Trophoblast cell (in vitro differentiated cells and primary cell): ENCODE measurements around the gene EGFR.

Experiments
- DNase-seq, 2 donors: peaks; one replicate each; pipeline ENCODE4 v3.0.0-alpha.2; 2016
- H2AFZ ChIP-seq: 2 replicates; pipeline ENCODE4 v1.6.1; 2013; ENCODE audit warnings: low read length, moderate library complexity, mild to moderate bottlenecking; ENCODE audit not compliant: insufficient read depth, poor library complexity
- H2AK5ac ChIP-seq: 2 replicates; pipeline ENCODE4 v1.6.1; 2013; ENCODE audit warnings: mild to moderate bottlenecking, low read length
- H2BK120ac ChIP-seq: 2 replicates; pipeline ENCODE4 v1.6.1; 2013; ENCODE audit warnings: low read length, mild to moderate bottlenecking, moderate library complexity; ENCODE audit not compliant: insufficient read depth, poor library complexity
- H2BK12ac ChIP-seq: 2 replicates; pipeline ENCODE4 v1.6.1; 2013; ENCODE audit warnings: mild to moderate bottlenecking, low read length, moderate library complexity
- H2BK5ac ChIP-seq: 2 replicates; pipeline ENCODE4 v1.6.1; 2013; ENCODE audit warnings: low read length, low read depth, moderate library complexity, mild to moderate bottlenecking; ENCODE audit not compliant: poor library complexity
- H3K14ac ChIP-seq: 2 replicates; pipeline ENCODE4 v1.6.1; 2013; ENCODE audit warnings: mild to moderate bottlenecking, low read length
- H3K18ac ChIP-seq: 2 replicates; pipeline ENCODE4 v1.6.1; 2013; ENCODE audit warnings: mild to moderate bottlenecking, low read length
- H3K23ac ChIP-seq: 2 replicates; pipeline ENCODE4 v1.6.1; 2013; ENCODE audit warnings: low read length
- H3K27ac ChIP-seq: 2 replicates; pipeline ENCODE4 v1.5.1; 2013; ENCODE audit warnings: low read depth, mild to moderate bottlenecking, inconsistent platforms, low read length, moderate library complexity
- H3K27me3 ChIP-seq: 2 replicates; pipeline ENCODE4 v1.6.1; 2013; ENCODE audit warnings: inconsistent platforms, mild to moderate bottlenecking, low read length, moderate library complexity; ENCODE audit not compliant: insufficient read depth
- H3K36me3 ChIP-seq, 2 experiments: 1 replicate in 1 of 2; 2 replicates in 1 of 2; pipeline ENCODE4 v1.6.1; 2013; ENCODE audit warnings: low read length in 2 of 2, mild to moderate bottlenecking in 2 of 2, moderate library complexity in 1 of 2; ENCODE audit not compliant: insufficient read depth in 2 of 2, control insufficient read depth in 1 of 2
- H3K4ac ChIP-seq: 2 replicates; pipeline ENCODE4 v1.6.1; 2013; ENCODE audit warnings: low read depth, mild to moderate bottlenecking, low read length, moderate library complexity
- H3K4me1 ChIP-seq, 2 experiments: 1 replicate in 1 of 2; 2 replicates in 1 of 2; pipeline ENCODE4 v1.6.1; 2013; ENCODE audit warnings: low read length in 2 of 2, mild to moderate bottlenecking in 2 of 2, moderate library complexity in 1 of 2; ENCODE audit not compliant: insufficient read depth in 2 of 2, control insufficient read depth in 1 of 2
- H3K4me2 ChIP-seq: 2 replicates; pipeline ENCODE4 v1.6.1; 2013; ENCODE audit warnings: inconsistent platforms, mild to moderate bottlenecking, low read length, moderate library complexity
- H3K4me3 ChIP-seq: 2 replicates; pipeline ENCODE4 v1.5.1; 2013; ENCODE audit warnings: mild to moderate bottlenecking, low read depth, low read length, inconsistent platforms
- H3K79me1 ChIP-seq: one replicate; pipeline ENCODE4 v1.6.1; 2013; ENCODE audit warnings: low read length
- H3K79me2 ChIP-seq: 2 replicates; pipeline ENCODE4 v1.6.1; 2013; ENCODE audit warnings: low read length, mild to moderate bottlenecking; ENCODE audit not compliant: control insufficient read depth, insufficient read depth, poor library complexity
- H3K9ac ChIP-seq: 2 replicates; pipeline ENCODE4 v1.6.1; 2013; ENCODE audit warnings: mild to moderate bottlenecking, low read length
- H3K9me3 ChIP-seq: 2 replicates; pipeline ENCODE4 v1.6.1; 2013; ENCODE audit warnings: low read depth, mild to moderate bottlenecking, control low read depth, inconsistent platforms, low read length; ENCODE audit not compliant: insufficient read depth
- H4K12ac ChIP-seq: 2 replicates; pipeline ENCODE4 v1.6.1; 2013; ENCODE audit warnings: low read depth, mild to moderate bottlenecking, low read length, moderate library complexity
- H4K8ac ChIP-seq: 2 replicates; pipeline ENCODE4 v1.6.1; 2013; ENCODE audit warnings: low read depth, mild to moderate bottlenecking, low read length, moderate library complexity
- H4K91ac ChIP-seq: one replicate; pipeline ENCODE4 v1.6.1; 2013; ENCODE audit warnings: low read depth, mild to moderate bottlenecking, low read length, moderate library complexity
- WGBS: extraction: QIAGEN DNeasy Blood & Tissue Kit; methylation state at CpG from one replicate; pipeline ENCODE4 v1.1.7; 2013; ENCODE audit warnings: missing lambda C conversion rate; ENCODE audit not compliant: insufficient read length, insufficient coverage; ENCODE audit errors: extremely low coverage; 5-methylcytosine and 5-hydroxymethylcytosine counted together

EGFR gene

DNA sequence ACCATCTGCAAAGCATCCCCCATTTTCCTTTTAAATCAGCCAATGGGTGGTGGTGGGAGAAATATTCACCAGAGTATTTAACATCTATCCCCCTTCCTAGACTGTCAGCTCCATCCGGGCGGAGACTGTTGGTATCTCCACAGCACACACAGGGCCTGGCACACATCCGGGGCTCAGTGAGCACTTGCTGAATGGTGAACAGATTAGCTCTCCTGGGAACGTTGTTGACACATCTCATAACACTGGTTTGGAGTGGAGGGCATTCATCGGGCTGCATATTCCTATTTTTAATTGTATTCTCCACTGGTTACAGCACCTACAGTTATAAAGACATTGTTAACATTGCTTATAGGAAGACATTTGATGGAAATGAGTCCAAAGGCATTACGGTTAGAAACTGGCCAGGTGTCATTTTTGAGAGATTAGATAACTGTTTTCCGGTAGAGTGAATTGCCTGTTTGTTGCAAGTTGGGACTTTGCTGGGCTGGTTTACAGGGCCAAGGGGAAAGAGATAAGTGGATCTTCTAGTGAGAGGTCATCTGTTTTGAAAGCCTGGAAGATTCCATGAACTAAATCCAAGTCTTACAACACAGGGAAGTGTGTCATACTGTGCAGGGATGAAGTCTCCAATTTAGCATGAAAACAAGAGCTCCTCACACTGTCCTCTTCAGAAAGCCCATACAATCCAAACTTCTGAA, 101.8 kb downstream of the EGFR start:
- Histone ChIP-seq H2AFZ (no peak overlapping the region), H3K36me3 (peaks cover 0 to 2% of the 10 kb centered on the region in 2 experiments), H2BK120ac (peak overlapping the region; percentile 79), H2AK5ac (no peak overlapping the region), H3K4me2 (no peak overlapping the region), H3K9ac (no peak overlapping the region), H3K4ac (no peak overlapping the region), H3K27me3 (no peaks in the 10 kb centered on the region), H3K4me1 (peaks cover 7 to 18% of the 10 kb centered on the region in 2 experiments), H4K91ac (no peak overlapping the region), H3K79me2 (no peaks in the 10 kb centered on the region), H3K27ac (peak overlapping the region; percentile 64), H3K4me3 (no peak overlapping the region), H4K8ac (no peak overlapping the region), H2BK5ac (no peak overlapping the region), H3K18ac (peak overlapping the region; percentile 69), H3K79me1 (peaks cover 3% of the 10 kb centered on the region), H3K14ac (peak overlapping the region; percentile 72), H4K12ac (no peak overlapping the region), H3K23ac (no peak overlapping the region), H3K9me3 (peaks cover 3% of the 10 kb centered on the region), H2BK12ac (peak overlapping the region; percentile 76)
- WGBS, result no CpG with 5 or more reads among the region's 7 CpGs
- peak; percentile 87 to 97 for DNase-seq

- no peak overlapping the region for H2AK5ac ChIP-seq
- no peak overlapping the region for H2AFZ ChIP-seq
- no CpG with 5 or more reads among the region's 5 CpGs for WGBS
- H3K14ac ChIP-seq, result peak overlapping the region; percentile 7
- peak overlapping the region; percentile 64 for H3K27ac ChIP-seq
- no peak overlapping the region for H3K4me3 ChIP-seq
- peaks cover 7 to 18% of the 10 kb centered on the region in 2 experiments for H3K4me1 ChIP-seq
- no peak overlapping the region for H2BK5ac ChIP-seq
- H3K79me1 ChIP-seq, result peaks cover 3% of the 10 kb centered on the region
- no peak overlapping the region for H4K12ac ChIP-seq
- peak; percentile 60 to 78 for DNase-seq
- H3K9me3 ChIP-seq, result peaks cover 3% of the 10 kb centered on the region
- no peak overlapping the region for H3K4me2 ChIP-seq
- no peaks in the 10 kb centered on the region for H3K27me3 ChIP-seq
- H3K9ac ChIP-seq, result no peak overlapping the region
- H2BK120ac ChIP-seq, result no peak overlapping the region
- H3K4ac ChIP-seq, result no peak overlapping the region
- no peak overlapping the region for H3K23ac ChIP-seq
- H2BK12ac ChIP-seq, result peak overlapping the region; percentile 59
- H3K18ac ChIP-seq, result no peak overlapping the region
- no peak overlapping the region for H4K8ac ChIP-seq
- H3K36me3 ChIP-seq, result peaks cover 0 to 2% of the 10 kb centered on the region in 2 experiments
- no peaks in the 10 kb centered on the region for H3K79me2 ChIP-seq
- no peak overlapping the region for H4K91ac ChIP-seq
Measured at GRCh38 chr7:55121249-55121648, 102.4 kb downstream of the EGFR start.

- Histone ChIP-seq H3K18ac (peak overlapping the region; percentile 34), H2AK5ac (peak overlapping the region; percentile 22), H3K27me3 (no peaks in the 10 kb centered on the region), H3K27ac (no peak overlapping the region), H2BK12ac (no peak overlapping the region), H3K4me2 (no peak overlapping the region), H3K4ac (no peak overlapping the region), H3K23ac (no peak overlapping the region), H4K8ac (no peak overlapping the region), H4K12ac (no peak overlapping the region), H3K14ac (peak overlapping the region; percentile 2), H3K4me1 (peaks cover 7 to 18% of the 10 kb centered on the region in 2 experiments), H3K4me3 (no peak overlapping the region), H3K36me3 (peaks cover 0 to 2% of the 10 kb centered on the region in 2 experiments), H3K79me1 (peaks cover 3% of the 10 kb centered on the region), H3K9ac (no peak overlapping the region), H2BK120ac (no peak overlapping the region), H3K79me2 (no peaks in the 10 kb centered on the region), H4K91ac (peak overlapping the region; percentile 4), H3K9me3 (peaks cover 3% of the 10 kb centered on the region), H2BK5ac (peak overlapping the region; percentile 49), H2AFZ (no peak overlapping the region)
- no peak for DNase-seq
- WGBS, result no CpG with 5 or more reads among the region's 7 CpGs
Measured at GRCh38 chr7:55122263-55122662, 103.4 kb downstream of the EGFR start.

- no peak overlapping the region for H3K4me3 ChIP-seq
- H3K4me2 ChIP-seq, result no peak overlapping the region
- H3K9me3 ChIP-seq, result no peaks in the 10 kb centered on the region
- H3K23ac ChIP-seq, result no peak overlapping the region
- H3K18ac ChIP-seq, result no peak overlapping the region
- no peak overlapping the region for H3K27ac ChIP-seq
- H3K79me1 ChIP-seq, result no peaks in the 10 kb centered on the region
- no peak overlapping the region for H2AK5ac ChIP-seq
- peaks cover 15 to 26% of the 10 kb centered on the region in 2 experiments for H3K4me1 ChIP-seq
- no peak overlapping the region for H3K4ac ChIP-seq
- H3K27me3 ChIP-seq, result no peaks in the 10 kb centered on the region
- no peak overlapping the region for H4K12ac ChIP-seq
- no peak overlapping the region for H2BK5ac ChIP-seq
- H4K91ac ChIP-seq, result no peak overlapping the region
- H2BK120ac ChIP-seq, result no peak overlapping the region
- H2AFZ ChIP-seq, result no peak overlapping the region
- no peak overlapping the region for H3K14ac ChIP-seq
- no peak overlapping the region for H4K8ac ChIP-seq
- peaks cover 0 to 2% of the 10 kb centered on the region in 2 experiments for H3K36me3 ChIP-seq
- H3K79me2 ChIP-seq, result no peaks in the 10 kb centered on the region
- WGBS, result no CpG with 5 or more reads among the region's 12 CpGs
- no peak for DNase-seq
- no peak overlapping the region for H2BK12ac ChIP-seq
- no peak overlapping the region for H3K9ac ChIP-seq
Measured at GRCh38 chr7:55124989-55125875, 106.4 kb downstream of the EGFR start.
